Astrocyte (in vitro differentiated cells and primary cell): ENCODE data around the gene CACNG7. TPM values are rescaled to one million over a fixed set of nuclear protein-coding genes. Genes with fewer than 3 reads are reported as not detected.

ENCODE experiments used
- DNase-seq: peaks from one replicate; pipeline ENCODE4 v3.0.0-alpha.2; 2010; ENCODE audit warnings: low read depth
- FAIRE-seq: peaks from 2 replicates; lab custom pipeline; 2011; peaks lifted over from hg19 to GRCh38; lab: Jason Lieb, UNC
- H2AFZ ChIP-seq: 2 replicates; pipeline ENCODE4 v1.6.0; 2012; ENCODE audit warnings: low read depth, low read length, inconsistent platforms
- H3K27ac ChIP-seq: 2 replicates; pipeline ENCODE4 v1.5.1; 2011; ENCODE audit warnings: low read depth, low read length, inconsistent platforms
- H3K27me3 ChIP-seq: 2 replicates; pipeline ENCODE4 v1.6.0; 2011; ENCODE audit warnings: low read length, inconsistent platforms; ENCODE audit not compliant: insufficient read depth
- H3K36me3 ChIP-seq: 2 replicates; pipeline ENCODE4 v1.5.1; 2011; ENCODE audit warnings: low read length, inconsistent platforms; ENCODE audit not compliant: insufficient read depth
- H3K4me1 ChIP-seq: 2 replicates; pipeline ENCODE4 v1.5.1; 2011; ENCODE audit warnings: low read length, inconsistent platforms; ENCODE audit not compliant: insufficient read depth
- H3K4me2 ChIP-seq: 2 replicates; pipeline ENCODE4 v1.6.0; 2012; ENCODE audit warnings: low read length, inconsistent platforms
- H3K4me3 ChIP-seq: 2 replicates; pipeline ENCODE4 v1.5.1; 2011; ENCODE audit warnings: low read depth, mild to moderate bottlenecking, low read length, inconsistent platforms; ENCODE audit not compliant: insufficient read depth
- H3K79me2 ChIP-seq: 2 replicates; pipeline ENCODE4 v1.6.0; 2012; ENCODE audit warnings: mild to moderate bottlenecking, low read length, inconsistent platforms; ENCODE audit not compliant: insufficient read depth
- H3K9ac ChIP-seq: 2 replicates; pipeline ENCODE4 v1.6.0; 2012; ENCODE audit warnings: mild to moderate bottlenecking, low read length, inconsistent platforms
- H3K9me3 ChIP-seq: 2 replicates; pipeline ENCODE4 v1.5.1; 2012; ENCODE audit warnings: low read depth, mild to moderate bottlenecking, low read length, inconsistent platforms; ENCODE audit not compliant: insufficient read depth
- H4K20me1 ChIP-seq: 2 replicates; pipeline ENCODE4 v1.6.0; 2012; ENCODE audit warnings: low read length, inconsistent platforms; ENCODE audit not compliant: insufficient read depth
- H3K27ac Mint-ChIP-seq: one replicate; pipeline ENCODE4 v1.8.0; 2021; ENCODE audit warnings: mild to moderate bottlenecking, mixed read lengths; ENCODE audit not compliant: unreplicated experiment
- H3K27me3 Mint-ChIP-seq: one replicate; pipeline ENCODE4 v1.8.0; 2021; ENCODE audit warnings: low read depth, mixed read lengths; ENCODE audit not compliant: unreplicated experiment
- H3K36me3 Mint-ChIP-seq: one replicate; pipeline ENCODE4 v1.8.0; 2021; ENCODE audit warnings: low read depth, mixed read lengths; ENCODE audit not compliant: unreplicated experiment
- H3K4me1 Mint-ChIP-seq: one replicate; pipeline ENCODE4 v1.8.0; 2021; ENCODE audit warnings: low read depth, mixed read lengths; ENCODE audit not compliant: unreplicated experiment
- H3K4me3 Mint-ChIP-seq: one replicate; pipeline ENCODE4 v1.8.0; 2021; ENCODE audit warnings: mild to moderate bottlenecking, moderate library complexity, mixed read lengths; ENCODE audit not compliant: unreplicated experiment
- H3K9me3 Mint-ChIP-seq: one replicate; pipeline ENCODE4 v1.8.0; 2021; ENCODE audit warnings: mild to moderate bottlenecking, mixed read lengths; ENCODE audit not compliant: unreplicated experiment
- CTCF ChIP-seq: IDR thresholded peaks from 2 replicates; pipeline ENCODE4 v1.5.1; 2011; ENCODE audit warnings: low read depth, mild to moderate bottlenecking, inconsistent platforms, low read length, moderate library complexity; ENCODE audit not compliant: insufficient read depth
- EZH2 ChIP-seq: IDR thresholded peaks from 2 replicates; pipeline ENCODE4 v1.6.1; 2012; ENCODE audit warnings: mild to moderate bottlenecking, low read length, inconsistent platforms; ENCODE audit not compliant: insufficient read depth
- total RNA-seq: library from RNA; stranded (reverse); gene quantifications from 2 replicates; pipeline ENCODE4 v1.2.1, GENCODE V29; 2021

The CACNG7 gene
- total RNA-seq, 1 donor from 2014 or later: 3.5 TPM

- no peak overlapping the region for H2AFZ ChIP-seq
- no peaks in the 10 kb centered on the region for H3K79me2 ChIP-seq
- DNase-seq (no peak), FAIRE-seq (no peak)
- TF ChIP-seq EZH2 (no peak), CTCF (no peak)
- no peaks in the 10 kb centered on the region for H4K20me1 ChIP-seq
- H3K27me3 ChIP-seq: peaks cover 31% of the 10 kb centered on the region
- H3K4me3 Mint-ChIP-seq: peak overlapping the region; percentile 35
- no peak overlapping the region for H3K27ac Mint-ChIP-seq
- H3K9ac ChIP-seq: no peak overlapping the region
- no peak overlapping the region for H3K4me3 ChIP-seq
- no peaks in the 10 kb centered on the region for H3K4me1 ChIP-seq
- H3K36me3 ChIP-seq: no peaks in the 10 kb centered on the region
- no peaks in the 10 kb centered on the region for H3K9me3 ChIP-seq
- H3K9me3 Mint-ChIP-seq: no peaks in the 10 kb centered on the region
- H3K4me2 ChIP-seq: no peak overlapping the region
- peaks cover 37% of the 10 kb centered on the region for H3K27me3 Mint-ChIP-seq
- peaks cover 13% of the 10 kb centered on the region for H3K4me1 Mint-ChIP-seq
- H3K36me3 Mint-ChIP-seq: peaks cover 2% of the 10 kb centered on the region
- no peak overlapping the region for H3K27ac ChIP-seq
These were observed 48.5 kb downstream of the CACNG7 start for GRCh38 chr19:53957448-53958167.

DNA sequence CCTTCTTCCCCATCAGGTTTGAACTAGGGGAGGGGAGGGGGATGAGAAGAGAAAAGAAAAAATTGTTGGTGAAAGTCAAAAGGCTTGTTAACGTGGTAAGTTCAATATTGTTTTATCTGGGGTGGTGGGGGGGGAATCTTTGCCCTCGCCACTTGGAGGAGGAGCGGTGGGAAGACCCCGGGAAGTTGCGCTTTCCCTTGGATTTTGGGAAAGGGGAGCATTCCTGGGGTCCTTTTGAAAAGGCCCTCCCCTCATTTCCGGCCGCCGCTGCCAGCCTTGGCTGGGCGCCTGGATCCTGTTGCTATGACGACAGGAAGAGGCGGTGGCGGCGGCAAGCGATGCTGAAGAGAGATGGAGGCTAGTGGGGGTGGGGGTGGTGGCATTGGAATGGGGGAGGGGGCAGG lies 49.1 kb downstream of the CACNG7 start:
- Mint-ChIP-seq H3K27ac (no peak overlapping the region), H3K4me1 (peaks cover 13% of the 10 kb centered on the region), H3K4me3 (no peak overlapping the region), H3K36me3 (peaks cover 2% of the 10 kb centered on the region), H3K9me3 (no peaks in the 10 kb centered on the region), H3K27me3 (peaks cover 37% of the 10 kb centered on the region)
- Histone ChIP-seq H3K4me1 (no peaks in the 10 kb centered on the region), H3K79me2 (no peaks in the 10 kb centered on the region), H3K4me2 (no peak overlapping the region), H3K4me3 (no peak overlapping the region), H3K36me3 (no peaks in the 10 kb centered on the region), H2AFZ (no peak overlapping the region), H3K9me3 (no peaks in the 10 kb centered on the region), H3K9ac (no peak overlapping the region), H3K27ac (no peak overlapping the region), H3K27me3 (peaks cover 31% of the 10 kb centered on the region), H4K20me1 (no peaks in the 10 kb centered on the region)
- FAIRE-seq (no peak), DNase-seq (no peak)
- no peak for TF ChIP-seq CTCF
- no peak for TF ChIP-seq EZH2
